OCI-LY7 (cell line): ENCODE results near the gene ZDHHC8.

Experiments
- EZH2phosphoT487 ChIP-seq: fragments of 200-600 bp; sonication (generic); IDR thresholded peaks from 2 replicates; pipeline ENCODE4 v1.6.1; 2018; ENCODE audit warnings: low read depth, borderline replicate concordance, mild to moderate bottlenecking, mixed run types, antibody characterized with exemption, low read length, moderate library complexity, mixed read lengths
- TF ChIP-seq, protein P1 (sequence below): fragments of 200-600 bp; sonication (generic); conservative IDR thresholded peaks from 2 replicates; pipeline ENCODE4 v1.5.1; 2014; ENCODE audit warnings: mild to moderate bottlenecking, antibody characterized with exemption, low read length, moderate library complexity, mixed read lengths

DNA sequence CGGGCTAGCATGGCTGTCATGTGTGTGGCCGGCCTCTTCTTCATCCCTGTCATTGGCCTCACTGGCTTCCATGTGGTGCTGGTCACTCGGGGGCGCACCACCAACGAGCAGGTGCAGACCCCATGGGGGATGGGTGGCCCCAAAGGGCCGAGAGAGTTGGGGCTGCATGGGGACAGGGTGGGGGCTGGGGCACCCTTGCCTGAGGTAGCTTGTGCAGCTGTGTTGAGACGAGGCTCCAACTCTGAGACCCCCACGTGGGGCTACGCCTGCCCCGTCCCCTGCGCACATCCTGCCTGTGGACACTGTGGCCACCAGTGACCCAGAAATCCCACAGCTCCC is 8.5 kb downstream of the ZDHHC8 start:
- TF ChIP-seq, protein P1, sequence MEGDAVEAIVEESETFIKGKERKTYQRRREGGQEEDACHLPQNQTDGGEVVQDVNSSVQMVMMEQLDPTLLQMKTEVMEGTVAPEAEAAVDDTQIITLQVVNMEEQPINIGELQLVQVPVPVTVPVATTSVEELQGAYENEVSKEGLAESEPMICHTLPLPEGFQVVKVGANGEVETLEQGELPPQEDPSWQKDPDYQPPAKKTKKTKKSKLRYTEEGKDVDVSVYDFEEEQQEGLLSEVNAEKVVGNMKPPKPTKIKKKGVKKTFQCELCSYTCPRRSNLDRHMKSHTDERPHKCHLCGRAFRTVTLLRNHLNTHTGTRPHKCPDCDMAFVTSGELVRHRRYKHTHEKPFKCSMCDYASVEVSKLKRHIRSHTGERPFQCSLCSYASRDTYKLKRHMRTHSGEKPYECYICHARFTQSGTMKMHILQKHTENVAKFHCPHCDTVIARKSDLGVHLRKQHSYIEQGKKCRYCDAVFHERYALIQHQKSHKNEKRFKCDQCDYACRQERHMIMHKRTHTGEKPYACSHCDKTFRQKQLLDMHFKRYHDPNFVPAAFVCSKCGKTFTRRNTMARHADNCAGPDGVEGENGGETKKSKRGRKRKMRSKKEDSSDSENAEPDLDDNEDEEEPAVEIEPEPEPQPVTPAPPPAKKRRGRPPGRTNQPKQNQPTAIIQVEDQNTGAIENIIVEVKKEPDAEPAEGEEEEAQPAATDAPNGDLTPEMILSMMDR: no peak
- TF ChIP-seq EZH2phosphoT487: no peak
